ENCODE data around the gene MTO1.
A peak's percentile ranks its signal among the peaks of the same experiment; 100 is the strongest.

The MTO1 gene, protein sequence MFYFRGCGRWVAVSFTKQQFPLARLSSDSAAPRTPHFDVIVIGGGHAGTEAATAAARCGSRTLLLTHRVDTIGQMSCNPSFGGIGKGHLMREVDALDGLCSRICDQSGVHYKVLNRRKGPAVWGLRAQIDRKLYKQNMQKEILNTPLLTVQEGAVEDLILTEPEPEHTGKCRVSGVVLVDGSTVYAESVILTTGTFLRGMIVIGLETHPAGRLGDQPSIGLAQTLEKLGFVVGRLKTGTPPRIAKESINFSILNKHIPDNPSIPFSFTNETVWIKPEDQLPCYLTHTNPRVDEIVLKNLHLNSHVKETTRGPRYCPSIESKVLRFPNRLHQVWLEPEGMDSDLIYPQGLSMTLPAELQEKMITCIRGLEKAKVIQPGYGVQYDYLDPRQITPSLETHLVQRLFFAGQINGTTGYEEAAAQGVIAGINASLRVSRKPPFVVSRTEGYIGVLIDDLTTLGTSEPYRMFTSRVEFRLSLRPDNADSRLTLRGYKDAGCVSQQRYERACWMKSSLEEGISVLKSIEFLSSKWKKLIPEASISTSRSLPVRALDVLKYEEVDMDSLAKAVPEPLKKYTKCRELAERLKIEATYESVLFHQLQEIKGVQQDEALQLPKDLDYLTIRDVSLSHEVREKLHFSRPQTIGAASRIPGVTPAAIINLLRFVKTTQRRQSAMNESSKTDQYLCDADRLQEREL

DNA sequence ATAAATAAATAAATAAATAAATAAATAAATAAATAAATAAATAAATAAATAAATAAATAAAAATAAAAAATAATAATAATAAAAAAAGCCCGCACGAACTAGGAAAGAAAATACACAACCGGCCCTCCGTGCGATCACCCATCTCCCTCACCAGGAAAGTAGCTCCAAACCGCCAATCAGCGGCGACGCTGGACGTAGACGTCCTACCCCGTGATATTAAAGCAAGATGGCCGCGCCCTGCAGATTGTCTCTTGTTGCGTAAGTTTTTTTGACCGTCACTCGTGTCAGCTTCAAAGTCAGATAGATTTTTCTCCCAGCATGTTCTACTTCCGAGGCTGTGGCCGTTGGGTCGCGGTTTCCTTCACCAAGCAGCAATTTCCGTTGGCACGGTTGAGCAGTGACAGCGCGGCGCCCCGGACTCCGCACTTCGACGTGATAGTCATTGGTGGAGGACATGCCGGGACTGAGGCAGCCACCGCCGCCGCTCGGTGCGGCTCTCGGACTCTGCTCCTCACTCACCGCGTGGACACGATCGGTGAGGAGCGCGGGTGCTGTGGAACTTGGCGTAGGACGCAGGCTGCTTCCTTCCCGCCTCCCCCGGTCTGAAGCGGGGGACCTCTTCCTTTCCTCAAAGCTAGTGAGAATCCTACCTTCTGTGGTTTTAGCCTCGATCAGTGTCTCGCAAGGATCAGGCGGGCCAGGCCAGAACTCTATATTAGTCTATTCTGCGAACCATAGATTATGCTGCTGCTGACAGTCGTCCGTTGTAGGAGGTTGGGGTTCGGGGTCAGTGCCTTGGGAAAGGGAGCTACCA, at the start of gene MTO1:
TSS of gene MTO1 (plus strand) at position 201 of the 814 bp plus-strand sequence. CDS start at position 319, 118 bp downstream.
- peak within 1 kb of the TSS; percentile 93 for H3K4me3 ChIP-seq (ENCODE audit: low read length)
- TF ChIP-seq, protein P1, sequence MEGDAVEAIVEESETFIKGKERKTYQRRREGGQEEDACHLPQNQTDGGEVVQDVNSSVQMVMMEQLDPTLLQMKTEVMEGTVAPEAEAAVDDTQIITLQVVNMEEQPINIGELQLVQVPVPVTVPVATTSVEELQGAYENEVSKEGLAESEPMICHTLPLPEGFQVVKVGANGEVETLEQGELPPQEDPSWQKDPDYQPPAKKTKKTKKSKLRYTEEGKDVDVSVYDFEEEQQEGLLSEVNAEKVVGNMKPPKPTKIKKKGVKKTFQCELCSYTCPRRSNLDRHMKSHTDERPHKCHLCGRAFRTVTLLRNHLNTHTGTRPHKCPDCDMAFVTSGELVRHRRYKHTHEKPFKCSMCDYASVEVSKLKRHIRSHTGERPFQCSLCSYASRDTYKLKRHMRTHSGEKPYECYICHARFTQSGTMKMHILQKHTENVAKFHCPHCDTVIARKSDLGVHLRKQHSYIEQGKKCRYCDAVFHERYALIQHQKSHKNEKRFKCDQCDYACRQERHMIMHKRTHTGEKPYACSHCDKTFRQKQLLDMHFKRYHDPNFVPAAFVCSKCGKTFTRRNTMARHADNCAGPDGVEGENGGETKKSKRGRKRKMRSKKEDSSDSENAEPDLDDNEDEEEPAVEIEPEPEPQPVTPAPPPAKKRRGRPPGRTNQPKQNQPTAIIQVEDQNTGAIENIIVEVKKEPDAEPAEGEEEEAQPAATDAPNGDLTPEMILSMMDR (IDR thresholded peaks at IDR 0.05; ENCODE audit: insufficient read depth, low read depth, low read length, missing control alignments): no peak
- DNase-seq (ENCODE audit: low read depth): peak; percentile 92

DNA sequence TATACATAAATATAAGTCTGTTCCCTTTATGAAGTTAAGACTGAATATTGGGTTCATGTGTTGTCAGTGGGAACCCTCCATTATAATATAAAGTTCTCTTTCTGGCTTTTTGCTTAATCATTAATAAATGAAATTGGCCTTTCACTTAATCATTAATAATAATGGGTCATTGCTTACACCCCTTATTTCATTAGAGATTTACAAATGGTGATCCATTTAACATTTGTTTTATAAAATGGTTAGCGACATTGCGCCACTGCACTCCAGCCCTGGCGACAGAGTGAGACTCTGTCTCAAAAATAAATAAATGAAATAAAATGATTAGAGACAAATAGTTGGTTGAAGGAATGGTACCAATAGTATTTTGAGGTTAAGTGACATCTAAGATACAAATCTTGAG, 48.4 kb upstream of the MTO1 start:
- no peak for DNase-seq (ENCODE audit: low read depth)
- no peak overlapping the region for H3K4me3 ChIP-seq (ENCODE audit: low read length)
- TF ChIP-seq, protein P1 (IDR thresholded peaks at IDR 0.05; ENCODE audit: insufficient read depth, low read depth, low read length, missing control alignments): no peak

DNA sequence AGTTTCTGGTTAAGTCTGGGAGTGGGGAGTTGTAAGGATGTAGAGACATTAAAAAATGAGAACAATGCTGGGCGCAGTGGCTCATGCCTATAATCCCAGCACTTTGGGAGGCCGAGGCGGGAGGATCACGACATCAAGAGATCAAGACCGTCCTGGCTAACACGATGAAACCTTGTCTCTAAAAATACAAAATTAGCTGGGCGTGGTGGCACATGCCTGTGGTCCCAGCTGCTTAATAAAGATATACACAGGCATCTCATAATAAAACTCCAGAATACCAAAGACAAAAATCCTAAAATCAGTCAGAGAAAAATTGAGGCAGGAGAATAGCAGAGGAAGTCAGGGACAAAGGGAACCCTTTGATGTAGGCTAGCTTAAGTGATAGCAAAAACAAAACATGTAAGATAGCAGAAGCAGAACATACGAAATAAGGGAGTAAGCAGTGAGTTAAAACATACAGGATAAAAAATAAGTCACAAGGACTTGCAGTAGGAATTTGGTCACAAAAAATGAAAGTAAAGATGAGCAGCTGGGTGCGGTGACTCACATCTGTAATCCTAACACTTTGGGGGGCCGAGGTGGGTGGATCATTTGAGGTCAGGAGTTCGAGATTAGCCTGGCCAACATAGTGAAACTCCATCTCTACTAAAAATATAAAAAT, 43.3 kb upstream of the MTO1 start:
- H3K4me3 ChIP-seq (ENCODE audit: low read length): no peak overlapping the region
- TF ChIP-seq, protein P1 (IDR thresholded peaks at IDR 0.05; ENCODE audit: insufficient read depth, low read depth, low read length, missing control alignments): no peak
- no peak for DNase-seq (ENCODE audit: low read depth)

DNA sequence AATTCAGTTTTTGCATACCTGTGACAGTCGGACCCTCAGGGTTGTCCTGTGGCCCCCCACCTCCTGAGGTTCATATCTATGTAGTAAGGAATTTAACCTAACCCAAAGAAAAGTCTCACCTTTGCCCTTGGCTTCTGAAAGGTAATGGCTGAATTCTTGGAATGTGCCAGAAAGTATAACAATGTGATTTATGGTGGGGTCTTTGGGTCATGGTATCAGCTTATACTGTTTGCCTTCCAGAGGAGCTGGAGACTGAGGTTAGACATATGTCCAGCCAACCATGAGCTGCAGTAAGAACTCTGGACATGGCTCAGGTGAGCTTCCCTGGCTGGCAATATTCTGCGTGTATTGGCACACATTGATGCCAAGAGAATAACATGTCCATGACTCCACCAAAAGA, 40.0 kb upstream of the MTO1 start:
- DNase-seq (ENCODE audit: low read depth): no peak
- TF ChIP-seq, protein P1 (IDR thresholded peaks at IDR 0.05; ENCODE audit: insufficient read depth, low read depth, low read length, missing control alignments): no peak

DNA sequence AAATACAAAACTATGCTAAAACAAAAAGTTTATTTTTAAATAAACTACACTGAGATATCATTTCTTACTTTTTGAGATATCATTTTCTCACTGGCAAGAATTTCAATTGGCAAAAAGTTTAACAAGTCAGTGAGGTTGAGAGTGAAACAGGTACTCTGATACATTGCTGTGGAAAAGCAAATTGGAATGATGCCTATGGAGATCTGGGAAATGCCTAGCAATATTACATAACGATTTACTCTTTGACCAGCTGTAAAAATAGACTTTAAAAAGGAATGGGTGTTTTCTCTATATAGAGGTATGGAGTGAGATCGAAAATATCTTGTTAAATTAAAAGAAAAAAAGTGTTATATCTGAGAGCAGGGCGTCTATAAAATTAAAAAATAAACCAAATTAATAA, 26.3 kb upstream of the MTO1 start:
- no peak overlapping the region for H3K4me3 ChIP-seq (ENCODE audit: low read length)
- TF ChIP-seq, protein P1 (IDR thresholded peaks at IDR 0.05; ENCODE audit: insufficient read depth, low read depth, low read length, missing control alignments): no peak
- no peak for DNase-seq (ENCODE audit: low read depth)

More for the DNA sequence above, 40.0 kb upstream of the MTO1 start:
- no peak overlapping the region for H3K4me3 ChIP-seq (ENCODE audit: low read length)

DNA sequence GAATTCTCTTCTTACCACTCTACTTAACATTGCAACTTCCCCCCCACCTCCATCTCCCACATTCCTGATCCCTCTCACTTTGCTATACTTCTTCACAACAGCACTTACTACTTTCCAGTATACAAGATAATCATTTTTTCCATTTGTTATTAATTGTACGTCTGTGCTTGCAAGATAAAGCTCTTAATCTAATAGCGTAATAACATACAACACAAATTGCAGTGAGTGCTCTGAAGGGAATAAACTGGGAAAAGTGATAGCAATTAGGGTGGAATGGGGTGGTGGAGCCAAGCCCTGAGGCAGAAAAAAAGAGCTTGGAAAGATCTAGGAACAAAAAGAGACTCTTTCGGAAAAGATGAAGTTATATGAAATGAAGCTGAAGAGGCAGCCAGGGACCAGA, 18.0 kb upstream of the MTO1 start:
- H3K4me3 ChIP-seq (ENCODE audit: low read length): no peak overlapping the region
- TF ChIP-seq, protein P1 (IDR thresholded peaks at IDR 0.05; ENCODE audit: insufficient read depth, low read depth, low read length, missing control alignments): no peak
- no peak for DNase-seq (ENCODE audit: low read depth)
